Stimulated activated CD8-positive, alpha-beta memory T cell treated with anti-CD3 and anti-CD28 coated beads, Interleukin-12 subunit alpha, Interleukin-12 subunit beta, amount 100 ng/mL, for 4 hours (primary cell): ENCODE data around the gene ABR.
"Not testable (repeated sequence)": the region's sequence is repeated elsewhere in the genome, so short reads cannot be mapped to it uniquely, and the experiment has no call there.

Experiments
- DNase-seq: peaks from one replicate; pipeline ENCODE4 v3.0.0-alpha.2; 2020; ENCODE audit warnings: low read depth

Gene ABR

GRCh38 chr17:981292-981658 lies 198.5 kb downstream of the ABR start:
- no peak for DNase-seq

GRCh38 chr17:980406-981291 lies 199.1 kb downstream of the ABR start:
- peak; percentile 37 for DNase-seq

- peak; percentile 85 for DNase-seq
These were observed 200.0 kb downstream of the ABR start, which contains the start of gene NXN for GRCh38 chr17:979539-980405. Gene NXN, minus strand, starts transcription at chr17:979776.

GRCh38 chr17:979212-979538 lies 200.6 kb downstream of the ABR start:
- no peak for DNase-seq

- DNase-seq = no peak
These were observed 201.4 kb downstream of the ABR start for GRCh38 chr17:978103-979093.

GRCh38 chr17:977166-977565 lies 202.6 kb downstream of the ABR start:
- no peak for DNase-seq

GRCh38 chr17:976312-976711 lies 203.5 kb downstream of the ABR start:
- DNase-seq = no peak

- no peak for DNase-seq
These were observed 204.3 kb downstream of the ABR start for GRCh38 chr17:975371-975915.

GRCh38 chr17:974778-975177 lies 205.0 kb downstream of the ABR start:
- not testable (repeated sequence) for DNase-seq

- DNase-seq = no peak
These were observed 206.7 kb downstream of the ABR start for GRCh38 chr17:973053-973452.

GRCh38 chr17:971861-972260 lies 207.9 kb downstream of the ABR start:
- DNase-seq = not testable (repeated sequence)

GRCh38 chr17:970364-970763 lies 209.4 kb downstream of the ABR start:
- no peak for DNase-seq

- DNase-seq = no peak
These were observed 209.9 kb downstream of the ABR start for GRCh38 chr17:969811-970355.

GRCh38 chr17:968812-969730 lies 210.7 kb downstream of the ABR start:
- no peak for DNase-seq

- DNase-seq = no peak
These were observed 212.7 kb downstream of the ABR start for GRCh38 chr17:967122-967521.

- no peak for DNase-seq
These were observed 214.3 kb downstream of the ABR start for GRCh38 chr17:965311-965989.

- DNase-seq = no peak
These were observed 214.9 kb downstream of the ABR start for GRCh38 chr17:964876-965275.

GRCh38 chr17:962670-963069 lies 217.1 kb downstream of the ABR start:
- DNase-seq = no peak

GRCh38 chr17:962166-962565 lies 217.6 kb downstream of the ABR start:
- no peak for DNase-seq
